NCI-H1436 treated with DMSO at 0.1 percent for 48 hours (cell line): ENCODE data around the gene TSHR.
"Not testable (repeated sequence)": the region's sequence is repeated elsewhere in the genome, so short reads cannot be mapped to it uniquely, and the experiment has no call there.

Source experiments
- DNase-seq: peaks from one replicate; lab custom pipeline; 2025; lab: John Stamatoyannopoulos, UW

TSHR gene

DNA sequence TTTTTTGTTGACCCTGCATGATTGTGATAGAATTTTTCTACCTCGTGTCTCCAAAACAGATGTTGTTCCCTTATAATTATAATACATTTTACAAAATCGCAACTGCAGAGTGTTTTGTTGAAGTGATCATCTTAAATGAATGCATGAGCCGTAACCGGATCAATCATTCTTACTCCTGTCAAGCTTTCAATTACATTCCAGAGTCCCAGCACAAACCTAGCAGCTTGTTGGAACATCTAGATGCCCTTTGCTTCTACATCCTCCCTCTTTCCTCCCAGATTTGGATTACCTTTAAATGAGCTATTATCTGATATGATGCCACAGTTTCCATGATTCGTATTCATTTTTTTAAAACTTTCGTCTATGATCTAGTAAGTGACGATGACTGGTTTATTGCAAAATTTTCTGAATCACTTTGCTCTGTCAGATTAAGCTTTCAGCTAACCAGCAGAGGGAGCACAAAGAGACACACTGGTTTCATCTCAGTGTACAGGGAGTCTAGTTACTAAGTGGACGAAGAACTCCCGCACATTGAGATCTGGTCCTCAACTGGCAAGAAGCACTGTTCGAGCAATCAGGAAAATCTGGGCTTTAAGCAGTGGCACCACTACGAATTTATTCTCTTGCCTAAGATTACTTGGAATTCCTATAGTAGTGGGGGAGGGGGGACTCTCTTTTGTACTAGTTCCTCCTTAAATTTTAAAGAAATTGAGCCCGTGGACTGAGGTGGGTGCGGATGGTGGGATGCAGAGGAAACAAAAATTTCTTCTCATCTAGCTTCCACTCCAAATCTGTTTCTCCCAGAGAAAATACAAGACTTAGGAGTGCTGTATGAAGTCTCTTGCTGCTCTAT, 40.9 kb downstream of the TSHR start:
- no peak for DNase-seq

GRCh38 chr14:81001447-81001846, 46.0 kb downstream of the TSHR start:
- DNase-seq: no peak

- DNase-seq: no peak
Observed at GRCh38 chr14:81004575-81004974, 49.2 kb downstream of the TSHR start.

- no peak for DNase-seq
Observed at GRCh38 chr14:81005540-81006228, 50.3 kb downstream of the TSHR start.

DNA sequence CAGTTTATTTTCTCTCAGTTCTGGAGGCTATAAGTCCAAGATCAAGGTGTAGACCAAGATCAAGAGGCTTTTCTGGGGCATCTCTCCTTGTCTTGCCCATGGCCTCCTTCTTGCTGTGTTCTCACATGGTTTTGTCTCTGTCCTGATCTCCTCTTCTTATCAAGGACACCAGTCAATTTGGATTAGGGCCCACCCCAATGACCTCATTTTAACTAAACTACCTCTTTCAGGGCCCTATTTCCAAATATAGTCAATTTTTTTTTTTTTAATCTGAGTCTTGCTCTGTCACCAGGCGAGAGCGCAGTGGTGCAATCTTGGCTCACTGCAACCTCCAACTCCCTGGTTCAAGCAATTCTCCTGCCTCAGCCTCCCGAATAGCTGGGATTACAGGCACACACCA, 50.8 kb downstream of the TSHR start:
- DNase-seq: no peak

GRCh38 chr14:81007131-81007530, 51.7 kb downstream of the TSHR start:
- DNase-seq: no peak

DNA sequence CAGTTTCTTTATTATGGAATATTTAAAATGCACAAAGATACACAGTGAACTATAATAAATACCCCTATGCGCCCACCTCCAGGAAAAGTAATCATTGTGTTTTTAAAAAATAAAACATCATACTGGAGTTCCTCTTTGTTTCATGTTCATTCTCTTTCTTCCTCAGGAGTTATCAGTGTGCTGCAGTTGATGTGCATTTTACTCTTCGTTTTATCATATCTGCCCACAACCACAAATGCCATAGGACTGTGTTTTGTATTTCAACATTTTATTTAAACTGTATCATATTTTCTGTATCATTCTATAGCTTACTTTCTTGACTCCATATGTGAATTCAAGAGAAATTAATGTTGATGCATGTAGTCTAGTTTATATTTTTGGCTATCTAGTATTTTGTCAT, 53.9 kb downstream of the TSHR start:
- DNase-seq: no peak

DNA sequence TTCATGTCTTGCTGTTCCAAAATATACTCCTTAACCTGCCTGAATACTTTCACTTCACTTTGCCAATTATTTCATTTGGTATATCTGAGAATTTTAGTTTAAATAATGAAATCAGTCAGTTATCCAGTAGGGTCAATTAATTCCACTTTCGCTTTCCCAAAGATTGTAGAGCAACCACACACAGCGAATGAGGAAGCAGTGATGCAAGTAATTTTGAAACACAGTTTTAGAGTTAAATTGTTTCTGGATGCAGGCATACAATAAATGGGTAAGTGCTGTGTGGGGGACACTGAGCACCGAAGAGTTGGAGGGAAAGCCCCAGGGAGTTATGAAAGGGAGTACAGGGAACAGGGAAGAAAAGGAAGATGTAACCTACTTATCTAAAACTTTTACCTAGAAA, 62.8 kb downstream of the TSHR start:
- no peak for DNase-seq

DNA sequence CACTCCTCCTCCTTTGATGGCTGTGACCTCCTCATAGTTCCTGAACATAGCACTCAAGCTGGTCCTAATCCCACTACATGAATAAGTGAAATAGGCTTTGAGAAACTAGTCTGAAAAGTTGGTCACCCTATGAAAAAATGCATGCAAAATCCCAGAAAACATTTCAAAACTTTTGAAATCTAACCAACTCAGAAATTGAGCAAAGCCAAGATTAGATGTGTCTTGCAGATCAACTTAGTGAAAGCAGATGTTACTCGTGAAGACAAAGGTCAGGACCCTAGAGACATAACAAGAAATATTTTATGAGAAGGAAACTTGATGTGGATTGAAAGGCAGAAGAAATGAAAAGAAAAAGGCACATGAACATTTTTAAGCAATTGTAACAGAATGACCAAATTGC, 63.3 kb downstream of the TSHR start:
- DNase-seq: no peak

DNA sequence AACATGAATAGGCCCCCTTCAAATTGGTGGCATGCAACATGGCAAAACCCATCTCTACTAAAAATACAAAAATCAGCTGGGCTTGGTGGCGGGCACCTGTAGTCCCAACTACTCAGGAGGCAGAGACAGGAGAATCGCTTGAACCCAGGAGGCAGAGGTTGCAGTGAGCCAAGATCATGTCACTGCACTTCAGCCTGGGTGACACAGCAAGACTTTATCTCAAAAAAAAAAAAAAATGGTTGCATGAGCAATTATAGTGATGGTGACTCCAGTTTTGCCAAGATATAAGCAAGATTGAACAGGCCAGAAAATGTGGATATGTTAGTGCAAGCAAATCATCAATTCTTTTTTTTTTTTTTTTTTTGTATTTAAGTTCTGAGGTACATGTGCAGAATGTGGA, 63.7 kb downstream of the TSHR start:
- DNase-seq: not testable (repeated sequence)

DNA sequence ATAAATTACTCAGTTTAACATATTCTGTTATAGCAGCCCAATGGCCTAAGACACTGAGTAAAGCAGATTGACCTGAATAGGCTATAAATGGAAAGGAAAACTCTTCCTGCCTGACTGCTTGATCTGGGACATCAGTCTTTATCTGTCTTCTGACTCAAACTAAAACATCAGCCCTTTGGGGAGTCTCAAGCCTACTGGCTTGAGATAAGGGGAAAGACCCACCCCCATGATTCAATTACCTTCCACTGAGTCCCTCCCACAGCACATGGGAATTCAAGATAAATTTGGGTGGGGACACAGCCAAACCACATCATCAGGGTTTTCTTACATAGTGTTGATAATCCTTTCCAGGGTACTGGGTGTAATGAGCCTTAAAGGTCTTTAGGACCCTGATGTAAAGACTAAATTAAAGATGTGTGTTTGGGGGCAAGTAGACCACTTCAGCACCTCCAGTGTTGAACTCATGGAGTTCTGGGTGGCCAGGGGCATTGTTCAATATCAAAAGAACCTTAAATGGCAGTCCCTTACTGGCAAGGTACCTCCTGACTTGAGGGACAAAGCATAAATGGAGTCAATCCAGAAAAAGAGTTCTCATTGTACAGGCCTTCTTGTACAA, 67.8 kb downstream of the TSHR start:
- no peak for DNase-seq

GRCh38 chr14:81028461-81028860, 73.0 kb downstream of the TSHR start:
- no peak for DNase-seq

GRCh38 chr14:81031488-81031887, 76.1 kb downstream of the TSHR start:
- DNase-seq: no peak

- DNase-seq: no peak
Observed at GRCh38 chr14:81033698-81034240, 78.3 kb downstream of the TSHR start.

GRCh38 chr14:81042438-81042837, 87.0 kb downstream of the TSHR start:
- no peak for DNase-seq

- DNase-seq: no peak
Observed at GRCh38 chr14:81051547-81051946, 96.1 kb downstream of the TSHR start.

DNA sequence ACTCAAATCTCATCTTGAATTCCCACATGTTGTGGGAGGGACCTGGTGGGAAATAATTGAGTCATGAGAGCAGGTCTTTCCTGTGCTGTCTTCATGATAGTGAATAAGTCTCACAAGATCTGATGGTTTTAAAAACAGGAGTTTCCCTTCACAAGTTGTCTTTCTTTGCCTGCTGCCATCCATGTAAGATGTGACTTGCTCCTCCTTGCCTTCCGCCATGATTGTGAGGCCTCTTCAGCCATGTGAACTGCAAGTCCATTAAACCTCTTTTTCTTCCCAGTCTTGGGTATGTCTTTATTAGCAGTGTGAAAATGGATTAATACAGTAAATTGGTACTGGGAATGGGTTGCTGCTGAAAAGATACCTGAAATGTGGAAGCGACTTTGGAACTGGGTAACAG, 98.6 kb downstream of the TSHR start:
- not testable (repeated sequence) for DNase-seq

GRCh38 chr14:81055971-81056370, 100.5 kb downstream of the TSHR start:
- DNase-seq: no peak

DNA sequence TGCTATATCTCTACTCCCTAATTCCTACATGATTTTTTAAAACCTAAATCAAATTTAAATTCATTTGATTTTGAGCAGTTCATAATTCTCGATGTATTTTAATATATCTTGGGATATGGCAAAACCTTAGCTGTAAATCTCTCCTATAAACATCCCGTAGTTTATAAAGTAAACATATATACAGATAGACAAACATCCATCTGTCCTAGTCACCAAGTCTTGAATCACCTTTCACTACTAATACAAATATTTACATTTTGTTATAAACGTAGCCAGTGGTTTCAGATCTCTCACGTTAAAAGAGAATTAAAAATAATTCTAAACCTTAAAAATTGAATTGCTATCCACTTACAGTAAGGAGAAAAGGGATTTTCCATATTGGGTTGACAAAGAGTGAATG, 107.0 kb downstream of the TSHR start:
- DNase-seq: no peak

- no peak for DNase-seq
Observed at GRCh38 chr14:81062816-81063215, 107.4 kb downstream of the TSHR start.

- no peak for DNase-seq
Observed at GRCh38 chr14:81066672-81067071, 111.3 kb downstream of the TSHR start.

DNA sequence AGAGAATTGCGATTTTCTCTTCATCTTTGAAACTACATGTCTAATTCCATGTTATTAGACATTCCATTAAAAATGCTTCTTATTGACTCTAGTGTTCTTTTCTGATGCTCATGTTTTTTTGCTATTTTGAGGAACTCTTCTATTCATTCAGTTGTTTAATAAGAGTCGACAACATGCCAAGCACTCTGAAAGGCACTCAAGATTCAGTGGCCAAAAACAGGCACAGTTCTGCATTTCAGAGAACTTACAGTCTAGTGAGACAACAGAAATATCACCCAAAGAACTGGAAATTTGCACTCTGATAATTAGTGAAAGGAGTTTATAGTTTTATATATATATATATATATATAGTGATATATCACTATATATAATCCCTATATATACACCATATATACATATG, 111.7 kb downstream of the TSHR start:
- DNase-seq: no peak
